Measurements from ENCODE around the gene FBXW8.

Gene FBXW8

GRCh38 chr12:117019866-117020265 is 109.1 kb downstream of the FBXW8 start:
- Histone ChIP-seq H3K4me1 (ENCODE audit: control insufficient read depth, insufficient read depth, low read length, poor library complexity, severe bottlenecking) (no peaks in the 10 kb centered on the region), H3K27me3 (replicated peaks; ENCODE audit: control insufficient read depth, insufficient read depth, low read length, poor library complexity, severe bottlenecking) (no peaks in the 10 kb centered on the region), H3K4me3 (ENCODE audit: insufficient read depth, low read depth, low read length, poor library complexity, severe bottlenecking) (no peak overlapping the region), H3K36me3 (ENCODE audit: control insufficient read depth, insufficient read depth, low read length) (no peaks in the 10 kb centered on the region), H3K9me3 (ENCODE audit: control insufficient read depth, low read length) (peaks cover 1% of the 10 kb centered on the region), H3K27ac (ENCODE audit: insufficient read depth, low read length, poor library complexity, severe bottlenecking) (no peak overlapping the region)
- DNase-seq: no peak

- H3K27ac ChIP-seq (ENCODE audit: insufficient read depth, low read length, poor library complexity, severe bottlenecking): no peak overlapping the region
- no peaks in the 10 kb centered on the region for H3K27me3 ChIP-seq (replicated peaks; ENCODE audit: control insufficient read depth, insufficient read depth, low read length, poor library complexity, severe bottlenecking)
- DNase-seq: no peak
- H3K4me1 ChIP-seq (ENCODE audit: control insufficient read depth, insufficient read depth, low read length, poor library complexity, severe bottlenecking): no peaks in the 10 kb centered on the region
- H3K4me3 ChIP-seq (ENCODE audit: insufficient read depth, low read depth, low read length, poor library complexity, severe bottlenecking): no peak overlapping the region
- H3K36me3 ChIP-seq (ENCODE audit: control insufficient read depth, insufficient read depth, low read length): no peaks in the 10 kb centered on the region
- H3K9me3 ChIP-seq (ENCODE audit: control insufficient read depth, low read length): no peaks in the 10 kb centered on the region
Measured at GRCh38 chr12:117020536-117021220, 109.9 kb downstream of the FBXW8 start.

- H3K27me3 ChIP-seq (replicated peaks; ENCODE audit: control insufficient read depth, insufficient read depth, low read length, poor library complexity, severe bottlenecking): no peaks in the 10 kb centered on the region
- DNase-seq: no peak
- H3K9me3 ChIP-seq (ENCODE audit: control insufficient read depth, low read length): no peaks in the 10 kb centered on the region
- no peak overlapping the region for H3K27ac ChIP-seq (ENCODE audit: insufficient read depth, low read length, poor library complexity, severe bottlenecking)
- H3K36me3 ChIP-seq (ENCODE audit: control insufficient read depth, insufficient read depth, low read length): no peaks in the 10 kb centered on the region
- H3K4me3 ChIP-seq (ENCODE audit: insufficient read depth, low read depth, low read length, poor library complexity, severe bottlenecking): no peak overlapping the region
- H3K4me1 ChIP-seq (ENCODE audit: control insufficient read depth, insufficient read depth, low read length, poor library complexity, severe bottlenecking): no peaks in the 10 kb centered on the region
Measured at GRCh38 chr12:117022465-117022864, 111.7 kb downstream of the FBXW8 start.

- no peaks in the 10 kb centered on the region for H3K27me3 ChIP-seq (replicated peaks; ENCODE audit: control insufficient read depth, insufficient read depth, low read length, poor library complexity, severe bottlenecking)
- H3K4me1 ChIP-seq (ENCODE audit: control insufficient read depth, insufficient read depth, low read length, poor library complexity, severe bottlenecking): no peaks in the 10 kb centered on the region
- no peak overlapping the region for H3K27ac ChIP-seq (ENCODE audit: insufficient read depth, low read length, poor library complexity, severe bottlenecking)
- H3K4me3 ChIP-seq (ENCODE audit: insufficient read depth, low read depth, low read length, poor library complexity, severe bottlenecking): no peak overlapping the region
- peaks cover 4% of the 10 kb centered on the region for H3K36me3 ChIP-seq (ENCODE audit: control insufficient read depth, insufficient read depth, low read length)
- no peaks in the 10 kb centered on the region for H3K9me3 ChIP-seq (ENCODE audit: control insufficient read depth, low read length)
- DNase-seq: no peak
Measured at GRCh38 chr12:117023998-117024960, 113.5 kb downstream of the FBXW8 start.

- Histone ChIP-seq H3K9me3 (ENCODE audit: control insufficient read depth, low read length) (no peaks in the 10 kb centered on the region), H3K27ac (ENCODE audit: insufficient read depth, low read length, poor library complexity, severe bottlenecking) (no peak overlapping the region), H3K4me1 (ENCODE audit: control insufficient read depth, insufficient read depth, low read length, poor library complexity, severe bottlenecking) (no peaks in the 10 kb centered on the region), H3K4me3 (ENCODE audit: insufficient read depth, low read depth, low read length, poor library complexity, severe bottlenecking) (no peak overlapping the region), H3K27me3 (replicated peaks; ENCODE audit: control insufficient read depth, insufficient read depth, low read length, poor library complexity, severe bottlenecking) (no peaks in the 10 kb centered on the region), H3K36me3 (ENCODE audit: control insufficient read depth, insufficient read depth, low read length) (peaks cover 4% of the 10 kb centered on the region)
- DNase-seq: no peak
Measured at GRCh38 chr12:117024961-117025480, 114.3 kb downstream of the FBXW8 start.

GRCh38 chr12:117025481-117026151 is 114.9 kb downstream of the FBXW8 start:
- H3K36me3 ChIP-seq (ENCODE audit: control insufficient read depth, insufficient read depth, low read length): peaks cover 4% of the 10 kb centered on the region
- no peak overlapping the region for H3K4me3 ChIP-seq (ENCODE audit: insufficient read depth, low read depth, low read length, poor library complexity, severe bottlenecking)
- H3K4me1 ChIP-seq (ENCODE audit: control insufficient read depth, insufficient read depth, low read length, poor library complexity, severe bottlenecking): no peaks in the 10 kb centered on the region
- no peaks in the 10 kb centered on the region for H3K9me3 ChIP-seq (ENCODE audit: control insufficient read depth, low read length)
- no peak overlapping the region for H3K27ac ChIP-seq (ENCODE audit: insufficient read depth, low read length, poor library complexity, severe bottlenecking)
- DNase-seq: peak; percentile 11 to 24 (median 15)
- no peaks in the 10 kb centered on the region for H3K27me3 ChIP-seq (replicated peaks; ENCODE audit: control insufficient read depth, insufficient read depth, low read length, poor library complexity, severe bottlenecking)

- H3K27me3 ChIP-seq (replicated peaks; ENCODE audit: control insufficient read depth, insufficient read depth, low read length, poor library complexity, severe bottlenecking): no peaks in the 10 kb centered on the region
- H3K27ac ChIP-seq (ENCODE audit: insufficient read depth, low read length, poor library complexity, severe bottlenecking): no peak overlapping the region
- no peaks in the 10 kb centered on the region for H3K9me3 ChIP-seq (ENCODE audit: control insufficient read depth, low read length)
- no peak for DNase-seq
- peaks cover 4% of the 10 kb centered on the region for H3K36me3 ChIP-seq (ENCODE audit: control insufficient read depth, insufficient read depth, low read length)
- H3K4me1 ChIP-seq (ENCODE audit: control insufficient read depth, insufficient read depth, low read length, poor library complexity, severe bottlenecking): no peaks in the 10 kb centered on the region
- no peak overlapping the region for H3K4me3 ChIP-seq (ENCODE audit: insufficient read depth, low read depth, low read length, poor library complexity, severe bottlenecking)
Measured at GRCh38 chr12:117026343-117026742, 115.6 kb downstream of the FBXW8 start.

GRCh38 chr12:117026921-117027250 is 116.1 kb downstream of the FBXW8 start:
- no peaks in the 10 kb centered on the region for H3K27me3 ChIP-seq (replicated peaks; ENCODE audit: control insufficient read depth, insufficient read depth, low read length, poor library complexity, severe bottlenecking)
- no peak for DNase-seq
- H3K27ac ChIP-seq (ENCODE audit: insufficient read depth, low read length, poor library complexity, severe bottlenecking): no peak overlapping the region
- H3K4me3 ChIP-seq (ENCODE audit: insufficient read depth, low read depth, low read length, poor library complexity, severe bottlenecking): no peak overlapping the region
- H3K36me3 ChIP-seq (ENCODE audit: control insufficient read depth, insufficient read depth, low read length): peaks cover 4% of the 10 kb centered on the region
- no peaks in the 10 kb centered on the region for H3K9me3 ChIP-seq (ENCODE audit: control insufficient read depth, low read length)
- no peaks in the 10 kb centered on the region for H3K4me1 ChIP-seq (ENCODE audit: control insufficient read depth, insufficient read depth, low read length, poor library complexity, severe bottlenecking)

GRCh38 chr12:117027251-117028086 is 116.7 kb downstream of the FBXW8 start:
- Histone ChIP-seq H3K4me1 (ENCODE audit: control insufficient read depth, insufficient read depth, low read length, poor library complexity, severe bottlenecking) (no peaks in the 10 kb centered on the region), H3K27ac (ENCODE audit: insufficient read depth, low read length, poor library complexity, severe bottlenecking) (no peak overlapping the region), H3K36me3 (ENCODE audit: control insufficient read depth, insufficient read depth, low read length) (peaks cover 4% of the 10 kb centered on the region), H3K9me3 (ENCODE audit: control insufficient read depth, low read length) (no peaks in the 10 kb centered on the region), H3K27me3 (replicated peaks; ENCODE audit: control insufficient read depth, insufficient read depth, low read length, poor library complexity, severe bottlenecking) (no peaks in the 10 kb centered on the region), H3K4me3 (ENCODE audit: insufficient read depth, low read depth, low read length, poor library complexity, severe bottlenecking) (no peak overlapping the region)
- no peak for DNase-seq
